ENCODE data around the gene INSL3.
A peak's percentile ranks its signal among the peaks of the same experiment; 100 is the strongest.
"Not testable (repeated sequence)": the region's sequence is repeated elsewhere in the genome, so short reads cannot be mapped to it uniquely, and the experiment has no call there.

Gene INSL3

GRCh38 chr19:17811681-17812080 is 9.6 kb downstream of the INSL3 start:
- no peak for DNase-seq

DNA sequence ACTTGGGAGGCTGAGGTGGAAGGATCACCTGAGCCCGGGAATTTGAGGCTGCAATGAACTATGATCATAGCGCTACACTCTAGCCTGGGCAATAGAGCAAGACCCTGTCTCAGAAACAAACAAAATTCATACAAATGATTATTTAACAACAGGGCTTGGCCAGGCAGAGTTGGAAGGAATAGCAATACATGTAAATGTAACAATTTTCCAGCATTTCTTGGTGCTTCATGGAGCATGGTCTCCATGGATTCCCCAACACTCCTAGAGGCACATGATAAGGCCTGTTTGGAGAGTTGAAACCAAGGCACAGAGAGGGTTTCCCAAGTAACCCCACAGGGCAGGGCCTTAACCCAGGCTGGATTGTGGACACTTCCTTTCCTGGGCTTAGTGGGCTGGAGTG is 10.2 kb downstream of the INSL3 start:
- DNase-seq = no peak

DNA sequence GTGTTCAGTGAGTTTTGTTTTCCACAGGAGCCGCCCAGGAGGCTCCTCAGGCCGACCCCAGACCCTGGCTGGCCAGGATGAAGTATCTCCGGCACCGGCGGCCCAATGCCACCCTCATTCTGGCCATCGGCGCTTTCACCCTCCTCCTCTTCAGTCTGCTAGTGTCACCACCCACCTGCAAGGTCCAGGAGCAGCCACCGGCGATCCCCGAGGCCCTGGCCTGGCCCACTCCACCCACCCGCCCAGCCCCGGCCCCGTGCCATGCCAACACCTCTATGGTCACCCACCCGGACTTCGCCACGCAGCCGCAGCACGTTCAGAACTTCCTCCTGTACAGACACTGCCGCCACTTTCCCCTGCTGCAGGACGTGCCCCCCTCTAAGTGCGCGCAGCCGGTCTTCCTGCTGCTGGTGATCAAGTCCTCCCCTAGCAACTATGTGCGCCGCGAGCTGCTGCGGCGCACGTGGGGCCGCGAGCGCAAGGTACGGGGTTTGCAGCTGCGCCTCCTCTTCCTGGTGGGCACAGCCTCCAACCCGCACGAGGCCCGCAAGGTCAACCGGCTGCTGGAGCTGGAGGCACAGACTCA is 13.5 kb downstream of the INSL3 start:
- no peak for DNase-seq

DNA sequence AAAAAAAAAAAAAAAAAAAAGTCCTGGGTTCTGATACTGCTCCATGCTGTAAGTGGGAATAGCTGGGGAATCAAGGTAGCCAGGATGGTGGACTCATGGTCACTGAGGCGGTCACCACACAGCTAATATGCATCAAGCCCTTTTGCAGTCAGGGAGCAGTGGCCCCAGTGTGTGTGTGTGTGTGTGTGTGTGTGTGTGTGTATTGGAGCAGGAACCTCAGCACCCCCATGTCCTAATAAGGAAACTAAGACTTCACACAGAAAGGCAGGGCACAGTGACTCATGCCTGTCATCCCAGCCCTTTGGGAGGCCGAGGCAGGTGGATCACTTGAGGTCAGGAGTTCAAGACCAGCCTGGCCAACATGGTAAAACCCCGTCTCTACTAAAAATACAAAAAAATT is 14.4 kb downstream of the INSL3 start:
- no peak for DNase-seq

DNA sequence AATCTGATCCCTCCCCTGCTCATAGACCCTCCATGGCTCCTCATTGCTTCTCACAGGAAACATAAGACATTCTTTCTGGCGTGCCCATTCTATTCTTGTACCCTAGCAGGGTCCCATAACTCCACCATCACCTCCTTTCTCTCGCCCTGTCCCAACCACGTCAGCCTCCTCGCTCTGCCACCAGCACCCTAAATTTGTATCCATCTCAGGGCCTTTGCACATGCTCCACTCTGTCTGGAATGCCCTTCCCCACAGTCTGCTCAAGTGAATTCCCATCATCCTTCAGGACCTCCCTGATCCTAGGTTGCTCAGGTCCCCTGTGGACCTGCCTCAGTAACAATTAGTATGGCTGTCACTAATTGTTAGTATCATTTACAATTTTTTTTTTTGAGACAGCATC is 15.9 kb downstream of the INSL3 start:
- DNase-seq = no peak

GRCh38 chr19:17803264-17803896 is 17.9 kb downstream of the INSL3 start:
- DNase-seq = no peak

DNA sequence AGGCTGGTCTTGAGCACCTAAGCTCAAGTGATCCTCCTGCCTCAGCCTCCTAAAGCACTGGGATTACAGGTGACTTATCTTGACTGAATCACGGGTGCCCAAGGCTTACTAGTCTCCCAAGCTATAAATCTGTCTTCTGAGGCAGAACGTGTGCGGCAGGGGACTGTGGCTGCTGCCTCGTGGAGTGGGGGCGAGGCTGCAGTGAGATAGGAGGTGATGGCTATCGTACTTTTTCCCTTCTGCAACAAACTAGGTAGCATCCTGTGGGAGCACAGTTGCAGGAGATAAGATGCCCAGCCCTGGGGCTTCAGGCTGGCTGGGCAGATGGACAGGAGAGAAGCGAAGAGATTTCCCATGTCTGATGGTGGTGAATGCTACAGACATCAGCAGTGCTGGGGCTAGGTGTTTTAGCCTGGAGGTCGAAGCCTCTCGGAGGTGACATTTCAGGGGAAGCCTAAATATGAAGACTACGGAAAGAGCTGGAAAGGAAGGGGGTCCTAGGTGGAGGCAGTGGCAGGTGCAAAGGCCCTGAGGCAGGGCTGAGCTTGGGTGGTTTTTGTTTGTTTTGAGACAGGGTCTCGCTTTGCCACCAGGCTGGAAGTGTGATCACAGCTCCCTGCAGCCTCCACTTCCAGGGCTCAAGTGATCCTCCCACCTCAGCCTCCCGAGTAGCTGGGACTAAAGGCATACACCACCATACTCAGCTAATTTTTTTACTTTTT is 19.0 kb downstream of the INSL3 start:
- DNase-seq = no peak

DNA sequence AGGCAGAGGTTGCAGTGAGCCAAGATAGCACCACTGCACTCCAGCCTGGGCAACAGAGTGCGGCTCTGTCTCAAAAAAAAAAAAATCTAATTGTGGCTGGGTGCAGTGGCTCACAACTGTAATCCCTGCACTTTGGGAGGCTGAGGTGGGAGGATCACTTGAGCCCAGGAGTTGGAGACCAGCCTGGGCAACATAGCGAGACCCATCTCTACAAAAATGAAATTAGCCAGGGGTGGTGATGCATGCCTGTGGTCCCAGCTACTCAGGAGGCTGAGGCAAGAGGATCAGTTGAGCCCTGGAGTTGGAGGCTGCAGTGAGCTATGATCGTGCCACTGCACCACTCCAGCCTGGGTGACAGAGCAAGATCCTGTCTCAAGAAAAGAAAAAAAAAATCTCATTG is 22.7 kb downstream of the INSL3 start:
- DNase-seq = not testable (repeated sequence)

- no peak for DNase-seq
These were observed 23.7 kb downstream of the INSL3 start for GRCh38 chr19:17797424-17798201.

DNA sequence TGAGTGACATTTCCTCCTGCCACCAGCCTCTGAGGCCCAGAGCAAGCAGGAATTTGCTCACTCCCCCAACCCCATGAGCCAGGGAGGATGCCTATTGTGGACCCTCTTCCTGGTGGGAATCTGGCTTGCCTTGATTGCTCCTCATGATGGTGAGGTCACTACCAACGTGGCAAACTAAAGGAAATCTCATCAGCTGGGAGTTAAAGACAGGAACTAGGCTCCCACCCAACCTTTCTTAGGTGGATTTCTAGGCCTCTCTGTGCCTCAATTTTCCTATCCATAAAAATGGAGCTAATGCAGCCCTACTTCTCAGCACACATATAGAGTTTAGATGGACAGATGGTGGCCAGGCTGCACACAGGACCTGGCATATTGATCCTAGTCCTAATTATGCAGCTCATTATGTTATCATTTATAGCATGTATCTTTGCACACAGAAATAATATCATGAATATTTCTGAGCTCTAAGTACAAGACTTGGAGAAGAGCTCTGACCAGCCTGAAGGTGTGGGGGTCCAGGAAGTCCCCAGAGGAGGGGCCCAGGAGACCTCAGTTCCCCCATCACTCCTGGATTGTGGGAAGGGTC is 24.4 kb downstream of the INSL3 start:
- DNase-seq = no peak

DNA sequence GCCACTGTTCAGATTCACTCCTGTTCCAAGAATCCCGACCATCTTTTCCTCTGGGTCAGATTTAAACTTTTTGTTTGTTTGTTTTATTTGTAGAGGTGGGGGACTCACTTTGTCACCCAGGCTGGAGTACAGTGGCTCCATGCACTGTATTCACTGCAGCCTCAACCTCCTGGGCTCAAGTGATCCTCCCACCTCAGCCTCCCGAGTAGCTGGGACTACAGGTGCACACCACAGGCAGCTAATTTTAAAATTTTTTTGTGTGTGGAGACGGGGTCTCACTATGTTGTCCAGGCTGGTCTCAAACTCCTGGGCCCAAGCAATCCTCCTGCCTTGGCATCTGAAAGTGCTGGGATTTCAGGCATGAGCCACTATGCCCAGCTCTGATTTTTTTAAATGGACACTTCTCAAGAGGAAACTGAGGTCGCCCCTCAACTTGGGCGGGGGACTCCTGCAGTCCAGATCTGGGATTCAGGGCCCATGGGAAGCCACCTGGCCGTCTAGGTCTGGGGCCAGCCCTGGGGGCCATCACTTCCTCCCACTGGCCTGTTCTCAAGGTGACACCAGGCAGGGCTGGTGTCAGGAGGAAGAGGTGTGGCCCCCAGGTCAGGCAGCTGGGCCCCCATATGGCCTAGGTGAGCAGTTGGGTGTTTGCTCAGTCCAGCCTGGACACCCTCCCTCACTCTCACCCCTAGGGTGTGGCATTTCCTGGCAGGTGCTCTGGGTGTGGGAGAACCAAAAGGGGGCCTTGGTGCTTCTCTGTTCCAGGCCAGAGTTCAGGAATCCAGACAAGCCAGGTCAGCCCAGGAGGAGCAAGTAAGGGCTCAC is 25.1 kb downstream of the INSL3 start:
- no peak for DNase-seq

DNA sequence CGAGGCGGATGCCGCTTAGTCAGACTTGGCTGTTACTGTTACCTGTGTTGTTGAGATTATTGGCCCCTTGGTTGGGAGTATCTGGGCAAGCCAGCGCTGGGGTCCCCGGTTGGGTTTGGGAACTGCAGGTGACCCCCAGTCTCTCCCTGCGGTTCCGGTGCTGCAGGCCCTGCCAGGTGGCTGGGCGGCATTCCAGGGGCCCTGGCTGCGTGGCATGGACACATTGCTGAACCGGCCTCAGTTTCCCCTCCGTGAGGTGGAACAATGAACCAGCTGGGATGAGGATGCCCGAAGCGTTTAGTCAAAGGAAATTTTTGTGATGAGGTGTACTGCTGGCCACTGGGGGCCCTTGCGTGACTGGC is 25.8 kb downstream of the INSL3 start:
- DNase-seq = no peak

DNA sequence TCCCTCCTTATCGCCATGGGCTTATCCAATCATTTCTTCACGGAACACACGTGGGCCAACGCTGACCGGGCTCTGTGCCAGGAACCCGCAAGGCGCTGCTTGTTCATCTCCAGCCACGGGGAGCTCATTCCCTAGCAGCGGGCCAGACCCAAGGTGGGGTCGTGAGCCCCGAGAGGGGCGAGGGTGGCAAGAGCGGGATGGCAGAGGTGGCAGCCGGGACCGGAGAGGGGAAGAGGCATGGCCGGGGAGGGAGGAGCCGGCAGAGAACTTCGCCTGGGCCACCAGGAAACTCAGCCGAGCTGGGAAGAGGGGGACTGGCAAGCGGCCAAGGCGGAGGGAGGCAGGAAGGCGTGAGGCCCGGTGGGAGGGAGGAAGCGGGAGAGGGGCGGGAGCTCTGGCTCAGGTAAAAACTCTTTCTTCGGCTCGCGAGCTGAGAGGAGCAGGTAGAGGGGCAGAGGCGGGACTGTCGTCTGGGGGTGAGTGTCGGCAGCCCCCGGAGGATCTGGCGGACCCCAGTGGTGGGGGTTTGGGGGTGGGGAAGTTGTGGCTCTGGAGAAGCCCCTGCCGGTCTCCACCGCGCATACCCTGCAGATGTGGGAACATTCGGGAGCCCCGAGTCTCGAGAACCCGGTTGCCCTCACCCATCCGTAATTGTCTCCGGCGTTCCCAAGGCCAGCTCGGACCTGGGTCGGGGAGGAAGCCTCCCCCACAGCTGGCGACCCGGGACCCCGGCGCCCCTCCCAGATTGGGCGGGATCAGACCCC is 26.4 kb downstream of the INSL3 start, which contains the start of gene B3GNT3:
Gene B3GNT3 (plus strand): TSS at position 408 of the 764 bp plus-strand sequence. CDS start 12,670 bp downstream, outside the sequence.
- DNase-seq = no peak

DNA sequence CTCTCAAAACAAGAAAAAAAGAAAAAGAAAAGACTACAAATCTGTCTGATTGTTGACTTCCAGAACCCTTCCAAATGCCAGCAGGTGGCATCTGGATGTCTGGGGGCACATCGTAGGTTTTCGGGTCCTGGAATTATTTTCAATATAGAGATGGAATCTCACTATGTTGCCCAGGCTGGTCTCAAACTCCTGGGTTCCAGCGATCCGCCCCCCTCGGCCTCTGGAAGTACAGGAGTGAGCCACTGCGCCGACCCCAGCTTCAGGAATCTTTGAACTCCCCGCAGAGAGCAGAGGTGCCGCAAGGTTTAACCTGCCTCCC is 26.9 kb downstream of the INSL3 start:
- DNase-seq = no peak

GRCh38 chr19:17790059-17790780 is 31.1 kb downstream of the INSL3 start:
- DNase-seq = no peak

DNA sequence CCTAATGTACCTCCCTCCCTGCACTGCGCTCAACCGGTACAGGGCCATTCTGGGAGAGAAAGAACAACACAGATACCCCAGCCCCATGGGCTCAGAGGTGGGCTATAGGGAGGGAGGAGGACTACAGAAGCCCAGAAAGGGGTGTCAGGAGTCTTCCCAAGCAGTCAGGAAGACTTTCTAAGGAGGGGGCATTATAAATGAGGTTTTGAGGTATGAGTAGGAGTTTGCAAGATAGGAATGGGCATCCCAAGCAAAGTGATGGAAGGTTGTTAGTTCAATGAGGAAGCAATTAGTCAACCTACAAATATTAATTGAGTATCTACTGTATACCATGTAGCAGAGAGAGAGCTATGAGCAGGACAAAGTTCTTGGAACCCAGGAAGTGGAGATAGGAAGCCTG is 32.7 kb downstream of the INSL3 start:
- DNase-seq = no peak

DNA sequence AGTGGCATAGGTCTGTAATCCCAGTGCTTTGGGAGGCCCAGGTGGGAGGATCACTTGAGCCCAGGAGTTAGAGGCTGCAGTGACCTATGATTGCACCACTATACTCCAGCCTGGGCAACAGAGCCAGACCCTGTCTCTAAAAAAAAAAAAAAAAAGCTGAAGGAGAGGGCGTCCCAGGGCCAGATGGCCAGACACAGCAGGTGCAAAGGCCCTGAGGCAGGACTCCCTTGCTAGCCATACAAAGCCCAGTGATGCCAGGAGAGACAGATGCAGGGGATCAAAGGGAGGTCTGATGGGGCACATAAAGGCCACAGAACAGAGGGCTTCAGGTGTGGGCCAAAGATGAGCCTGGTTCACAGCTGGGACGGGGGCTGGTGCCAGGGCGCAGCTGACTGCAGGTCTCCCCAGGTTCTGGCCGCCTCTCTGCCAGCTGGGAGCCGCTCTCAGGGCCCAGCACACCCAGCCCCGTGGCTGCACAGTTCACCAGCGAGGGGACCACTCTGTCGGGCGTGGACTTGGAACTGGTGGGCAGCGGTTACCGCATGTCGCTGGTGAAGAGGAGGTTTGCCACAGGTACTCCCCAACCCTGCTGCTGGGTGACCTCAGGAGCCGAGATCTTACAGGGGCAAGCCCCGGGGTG is 33.9 kb downstream of the INSL3 start:
- no peak for DNase-seq

DNA sequence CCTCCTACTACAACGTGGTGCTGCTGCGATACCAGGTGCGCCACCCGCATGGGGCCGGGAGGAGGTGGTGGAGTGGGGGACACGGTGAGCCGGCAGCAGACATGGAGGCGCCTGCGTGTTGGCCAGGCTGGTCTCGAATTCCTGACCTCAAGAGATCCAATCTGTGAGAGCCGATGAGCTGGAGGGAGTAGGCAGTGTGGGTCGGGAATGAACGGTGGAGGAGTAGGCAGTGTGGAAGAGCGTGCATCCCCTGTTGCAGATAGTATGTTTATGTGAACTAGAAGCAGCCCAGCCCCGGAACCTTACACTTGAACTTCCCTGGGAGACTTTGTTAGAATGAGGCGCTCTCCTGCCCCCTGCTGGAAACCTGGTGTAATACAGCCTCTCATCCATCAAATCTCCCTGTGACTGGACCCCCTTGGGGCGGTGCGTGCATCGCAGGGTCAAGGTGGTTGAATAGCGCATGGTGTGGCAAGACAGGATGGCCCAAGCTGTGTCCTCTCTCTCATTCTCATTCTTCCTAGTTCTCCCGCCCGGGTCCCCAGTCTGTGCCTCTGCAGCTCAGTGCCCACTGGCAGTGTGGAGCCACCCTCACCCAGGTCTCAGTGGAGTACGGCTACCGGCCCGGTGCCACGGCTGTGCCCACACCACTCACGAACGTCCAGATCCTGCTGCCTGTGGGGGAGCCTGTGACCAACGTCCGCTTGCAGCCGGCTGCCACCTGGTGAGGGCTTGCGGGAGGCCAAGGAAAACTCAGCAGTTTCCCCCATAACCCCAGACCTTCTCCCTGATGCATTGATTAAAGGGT is 36.9 kb downstream of the INSL3 start:
- peak; percentile 36 for DNase-seq

DNA sequence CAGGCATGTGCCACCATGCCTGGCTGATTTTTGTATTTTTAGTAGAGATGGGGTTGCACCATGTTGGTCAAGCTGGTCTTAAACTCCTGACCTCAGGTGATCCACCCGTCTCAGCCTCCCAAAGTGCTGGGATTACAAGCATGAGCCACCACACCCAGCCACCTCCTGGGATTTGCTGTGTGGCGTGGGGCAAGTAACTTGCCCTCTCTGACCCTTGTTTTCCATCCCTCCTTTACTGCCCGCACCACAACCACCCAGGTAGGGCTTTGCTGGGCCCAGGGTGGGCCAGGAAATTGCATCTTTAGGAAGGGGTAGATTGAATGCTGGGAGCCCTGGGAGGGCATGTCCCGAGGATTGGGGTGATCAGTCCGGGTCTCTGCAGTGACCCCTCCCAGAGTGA is 37.6 kb downstream of the INSL3 start:
- not testable (repeated sequence) for DNase-seq

GRCh38 chr19:17780781-17781180 is 40.5 kb downstream of the INSL3 start:
- DNase-seq = no peak
